Fibroblast of gingiva (primary cell): ENCODE measurements around the gene SLC35B3.

ENCODE experiments used
- DNase-seq: peaks from one replicate; pipeline ENCODE4 v3.0.0-alpha.2; 2011; ENCODE audit warnings: low read depth

SLC35B3 gene

DNA sequence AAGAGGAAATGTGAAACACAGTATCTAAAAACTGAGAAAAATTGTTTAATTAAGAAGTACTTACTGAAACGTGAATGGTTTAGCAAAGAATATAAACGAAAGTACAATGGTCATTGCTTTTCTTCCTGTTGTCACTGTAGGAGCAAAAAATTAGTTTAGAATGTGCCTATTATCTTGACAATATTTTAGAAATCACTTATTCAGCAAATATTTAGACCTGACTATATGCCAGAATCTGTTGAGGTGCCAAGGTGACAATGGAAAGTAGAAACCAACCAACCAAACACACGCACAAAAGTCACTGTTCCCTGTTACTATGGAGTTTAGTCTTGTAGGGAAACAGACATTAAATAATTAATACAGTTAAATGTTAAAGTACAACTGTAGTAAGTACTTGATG is 20.5 kb downstream of the SLC35B3 start:
- no peak for DNase-seq

DNA sequence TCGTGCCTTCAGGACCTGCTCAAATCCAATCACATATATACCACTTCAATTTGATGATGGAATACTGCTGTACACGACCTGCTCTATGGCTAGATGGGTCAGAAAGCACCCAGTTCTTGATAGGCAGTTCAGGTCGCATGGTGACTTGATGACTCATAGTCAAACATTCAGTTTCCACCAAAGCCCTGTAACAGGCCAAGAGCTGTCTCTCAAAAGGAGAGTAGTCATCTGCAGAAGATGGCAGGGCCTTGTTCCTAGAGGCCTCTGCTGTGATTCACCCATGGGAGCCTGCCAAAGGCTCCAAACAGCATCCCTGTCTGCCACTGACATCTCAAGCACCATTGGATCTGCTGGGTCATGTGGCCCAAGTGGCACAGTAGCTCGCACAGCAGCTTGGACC is 29.4 kb downstream of the SLC35B3 start:
- peak; percentile 3 for DNase-seq

GRCh38 chr6:8402546-8402945 is 32.8 kb downstream of the SLC35B3 start:
- DNase-seq, result no peak

GRCh38 chr6:8400663-8401062 is 34.7 kb downstream of the SLC35B3 start:
- no peak for DNase-seq

GRCh38 chr6:8392569-8392968 is 42.8 kb downstream of the SLC35B3 start:
- DNase-seq, result no peak

GRCh38 chr6:8391934-8392333 is 43.4 kb downstream of the SLC35B3 start:
- no peak for DNase-seq

GRCh38 chr6:8389036-8389818 is 46.1 kb downstream of the SLC35B3 start:
- no peak for DNase-seq

- DNase-seq, result no peak
Measured at GRCh38 chr6:8387942-8388437, 47.4 kb downstream of the SLC35B3 start.

DNA sequence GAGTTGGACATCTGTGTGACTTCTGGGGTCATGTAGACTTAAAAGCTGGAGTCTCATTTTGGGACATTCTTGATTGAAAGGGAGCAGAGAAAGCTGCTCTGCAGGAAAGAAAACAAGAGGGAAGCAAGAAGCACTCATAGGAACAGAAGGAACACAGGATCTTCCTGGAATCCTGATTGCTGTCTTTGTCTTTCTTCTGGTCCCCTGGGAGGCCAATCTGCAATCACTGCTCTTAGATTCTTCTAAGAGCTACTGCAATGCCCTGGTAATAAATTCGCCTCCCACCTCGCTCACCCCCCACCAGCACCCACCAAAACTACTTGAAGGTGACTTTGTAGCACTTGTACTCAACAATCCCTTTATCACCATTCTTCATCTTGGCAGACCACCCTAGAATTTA is 51.8 kb downstream of the SLC35B3 start:
- no peak for DNase-seq

DNA sequence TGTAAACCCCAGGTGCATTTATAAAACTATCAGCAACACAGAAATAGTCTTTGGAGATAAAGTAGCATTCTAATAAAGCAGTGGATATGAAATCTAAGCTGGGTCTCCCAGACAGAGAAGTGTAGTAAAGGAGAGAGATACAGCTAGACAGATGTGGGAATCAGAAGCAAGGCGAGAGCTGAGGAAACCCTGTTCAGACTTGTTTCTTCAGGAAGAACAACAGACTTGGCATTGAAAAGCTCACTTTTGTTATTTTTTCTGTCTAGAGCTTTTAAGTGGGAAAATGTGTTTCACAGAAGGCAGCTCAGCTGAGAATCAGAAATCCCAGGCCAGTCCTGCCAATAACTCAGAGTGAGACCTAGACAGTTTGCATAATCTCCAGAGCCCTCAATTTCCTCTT is 52.9 kb downstream of the SLC35B3 start:
- no peak for DNase-seq

DNA sequence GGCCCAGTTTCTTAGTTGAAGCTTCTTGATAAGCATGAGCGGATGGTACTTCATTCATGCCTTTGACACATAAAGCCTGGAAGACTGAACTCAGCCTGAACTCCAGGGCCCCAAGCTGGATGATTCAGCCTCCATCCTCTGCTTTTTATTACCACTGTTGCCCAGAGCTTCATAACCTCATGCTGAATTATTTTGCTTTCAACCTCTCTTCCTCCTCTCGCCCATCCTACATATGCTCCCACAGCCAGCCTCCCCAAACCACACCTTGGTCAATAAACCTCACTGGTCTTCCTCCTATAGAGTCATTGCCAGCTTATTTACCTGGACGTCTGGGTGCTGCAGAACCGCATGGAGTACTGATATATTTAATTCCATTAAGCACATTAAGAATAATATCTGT is 59.4 kb downstream of the SLC35B3 start:
- DNase-seq, result no peak
